Erythroblast (primary cell): ENCODE results near the gene C1orf198.

Experiments used
- GATA1 ChIP-seq: IDR thresholded peaks from 2 replicates; pipeline ENCODE4 v1.6.1; 2011; ENCODE audit warnings: low read depth, mild to moderate bottlenecking, control low read depth, low read length, moderate library complexity
- POLR2A ChIP-seq: IDR thresholded peaks from 2 replicates; pipeline ENCODE4 v1.6.1; 2011; ENCODE audit warnings: mild to moderate bottlenecking, low read length

GRCh38 chr1:230827081-230827681 lies 41.1 kb downstream of the C1orf198 start:
- TF ChIP-seq POLR2A (no peak), GATA1 (no peak)
